ENCODE measurements around the gene HECTD1. TPM values are rescaled to one million over a fixed set of nuclear protein-coding genes. Genes with fewer than 3 reads are reported as not detected.

Gene HECTD1
- total and polyA plus RNA-seq, 9 of the 15 experiments (the other 6 are each of a cell fraction or from before 2014, with no cell fraction given): 27.9 to 111 (median 78.1) TPM

DNA sequence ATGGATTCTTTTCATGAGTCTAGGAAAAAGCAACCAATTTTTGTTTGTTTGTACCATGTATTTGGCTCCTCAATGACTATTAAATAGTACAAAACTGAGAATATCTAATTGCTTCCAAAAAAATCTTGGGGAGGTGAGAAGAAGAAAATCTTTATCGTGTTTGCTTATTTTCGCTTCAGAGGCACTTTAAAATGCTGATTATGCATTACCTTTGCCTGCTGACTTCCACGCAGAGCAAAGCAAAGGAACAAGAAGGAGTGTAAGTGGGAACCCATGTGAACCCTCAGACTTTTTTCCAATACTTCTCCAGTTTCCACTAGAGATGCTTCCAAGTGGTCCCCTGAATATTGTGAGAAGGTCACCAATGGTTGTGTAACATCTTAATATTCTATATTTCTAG is 138.2 kb downstream of the HECTD1 start:
- Histone ChIP-seq H4K20me1 (replicated peaks; ENCODE audit: control insufficient read depth, insufficient read depth, low read length) (no peaks in the 10 kb centered on the region), H3K4me3 (no peak overlapping the region), H3K9ac (ENCODE audit: insufficient read depth in 1 of 2, low read depth in 2 of 2, low read length in 2 of 2) (no peak overlapping the region), H3K9me1 (ENCODE audit: control insufficient read depth, insufficient read depth, low read length) (no peaks in the 10 kb centered on the region), H3K9me3 (replicated peaks; ENCODE audit: control insufficient read depth, insufficient read depth, low read depth, low read length) (no peaks in the 10 kb centered on the region), H3K36me3 (ENCODE audit: control insufficient read depth, insufficient read depth, low read length) (no peaks in the 10 kb centered on the region), H3K27ac (ENCODE audit: extremely low read depth, low read depth, low read length) (no peak overlapping the region), H3K4me1 (replicated peaks in 1 of 2; ENCODE audit: control insufficient read depth in 2 of 2, insufficient read depth in 2 of 2, low read length in 2 of 2) (peaks cover 0 to 7% of the 10 kb centered on the region in 2 experiments; a peak in 1 of 5 replicates), H3K27me3 (ENCODE audit: control insufficient read depth in 2 of 2, insufficient read depth in 2 of 2, low read length in 2 of 2) (no peaks in the 10 kb centered on the region), H3K4me2 (ENCODE audit: insufficient read depth, low read length) (no peak overlapping the region), H2AFZ (ENCODE audit: low read depth, low read length) (no peak overlapping the region), H3K79me2 (ENCODE audit: control insufficient read depth, insufficient read depth, low read length) (no peaks in the 10 kb centered on the region)
- ATAC-seq (no peak), FAIRE-seq (no peak), DNase-seq (ENCODE audit: extremely low read depth in 1 of 4, low spot score in 3 of 4) (no peak)
- intact Hi-C loops (cut with micrococcal nuclease) (no loop called here), in situ Hi-C loops (cut with MboI) (no loop called here)
- ChIA-PET POLR2A (interaction anchor here (1.1 to 1.2 kb wide), 2 partner anchors 8 to 10 kb away, joined by 4 read pairs; no protein-coding TSS in a partner anchor), CTCF (ENCODE audit: low intra/inter-chr PET ratio) (no interaction called here)
- WGBS (ENCODE audit: insufficient coverage, low coverage, missing lambda C conversion rate): 79% methylated on average over 3 of the region's 3 CpGs
- BruUV-seq (replicated peaks): no TSS peak
- no peak for TF ChIP-seq ARID2 (IDR thresholded peaks at IDR 0.05)
- TF ChIP-seq ZNF316 (IDR thresholded peaks at IDR 0.05): peak; percentile 78
- TF ChIP-seq ESRRA (IDR thresholded peaks at IDR 0.05; ENCODE audit: borderline replicate concordance, low read depth): no peak
- no peak for TF ChIP-seq KLF6 (CRISPR knock-in tag; IDR thresholded peaks at IDR 0.05; ENCODE audit: borderline replicate concordance)
- TF ChIP-seq, protein P1, sequence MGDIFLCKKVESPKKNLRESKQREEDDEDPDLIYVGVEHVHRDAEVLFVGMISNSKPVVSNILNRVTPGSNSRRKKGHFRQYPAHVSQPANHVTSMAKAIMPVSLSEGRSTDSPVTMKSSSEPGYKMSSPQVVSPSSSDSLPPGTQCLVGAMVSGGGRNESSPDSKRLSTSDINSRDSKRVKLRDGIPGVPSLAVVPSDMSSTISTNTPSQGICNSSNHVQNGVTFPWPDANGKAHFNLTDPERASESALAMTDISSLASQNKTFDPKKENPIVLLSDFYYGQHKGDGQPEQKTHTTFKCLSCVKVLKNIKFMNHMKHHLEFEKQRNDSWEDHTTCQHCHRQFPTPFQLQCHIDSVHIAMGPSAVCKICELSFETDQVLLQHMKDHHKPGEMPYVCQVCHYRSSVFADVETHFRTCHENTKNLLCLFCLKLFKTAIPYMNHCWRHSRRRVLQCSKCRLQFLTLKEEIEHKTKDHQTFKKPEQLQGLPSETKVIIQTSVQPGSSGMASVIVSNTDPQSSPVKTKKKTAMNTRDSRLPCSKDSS (IDR thresholded peaks at IDR 0.05; ENCODE audit: low read depth, partially characterized antibody): no peak
- TF ChIP-seq, protein P2, sequence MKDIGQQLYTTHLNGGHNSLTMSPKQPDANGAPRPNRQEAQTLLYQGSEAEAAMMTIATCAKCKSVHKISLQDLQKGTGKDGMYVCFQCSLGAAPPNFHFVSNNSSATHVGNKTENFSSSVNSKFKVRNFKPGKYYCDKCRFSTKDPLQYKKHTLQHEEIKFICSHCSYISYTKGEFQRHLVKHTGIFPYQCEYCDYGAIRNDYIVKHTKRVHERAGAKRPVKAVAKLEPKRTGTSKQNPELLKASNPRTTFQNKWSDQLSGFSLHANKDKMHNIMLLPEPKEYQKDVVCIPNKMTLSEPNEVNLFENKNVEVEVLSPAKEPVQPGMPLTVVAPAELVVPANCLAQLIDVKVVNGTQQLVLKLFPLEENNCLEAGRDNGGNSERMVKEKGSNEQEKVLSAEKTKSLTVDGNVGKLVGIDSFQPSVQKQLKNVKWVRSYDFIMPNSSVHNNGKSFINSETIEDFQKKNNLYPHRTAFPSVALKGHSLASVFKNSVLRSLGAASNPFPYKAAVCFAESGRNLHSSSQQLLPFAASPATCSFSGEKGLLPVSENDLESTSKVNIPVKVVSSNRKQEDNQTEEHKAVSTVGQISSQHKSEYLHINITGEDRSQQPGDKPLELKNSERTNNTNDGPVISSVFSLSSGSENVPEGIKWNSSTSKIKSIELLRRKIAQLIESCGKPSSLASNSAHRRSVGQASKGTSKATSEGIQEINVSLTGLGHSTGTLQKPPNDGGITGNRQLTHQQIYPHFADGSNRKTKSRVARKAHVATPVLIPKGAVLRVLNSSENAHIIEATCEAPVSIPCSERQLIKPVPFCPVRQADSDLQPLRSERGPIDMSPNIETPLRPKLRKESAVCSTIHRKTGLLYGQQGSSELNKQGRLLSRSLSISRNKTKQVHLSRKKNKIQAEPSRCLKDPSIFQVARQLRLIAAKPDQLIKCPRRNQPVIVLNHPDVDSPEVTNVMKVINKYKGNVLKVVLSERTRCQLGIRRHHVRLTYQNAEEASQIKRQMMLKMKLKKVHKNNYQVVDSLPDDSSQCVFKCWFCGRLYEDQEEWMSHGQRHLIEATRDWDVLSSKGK (CRISPR knock-in tag; IDR thresholded peaks at IDR 0.05): no peak
- no peak for TF ChIP-seq TCF3 (CRISPR knock-in tag; IDR thresholded peaks at IDR 0.05)
- no peak for TF ChIP-seq ZNF212 (CRISPR knock-in tag; IDR thresholded peaks at IDR 0.05)
- no peak for TF ChIP-seq JUN (IDR thresholded peaks at IDR 0.05; ENCODE audit: borderline replicate concordance, low read depth, low read length)
- TF ChIP-seq JUN (CRISPR knock-in tag; IDR thresholded peaks at IDR 0.05; ENCODE audit: borderline replicate concordance): no peak
- no peak for TF ChIP-seq RFX7 (CRISPR knock-in tag; IDR thresholded peaks at IDR 0.05)
- peak; percentile 63 for TF ChIP-seq MAFK (IDR thresholded peaks at IDR 0.05; ENCODE audit: low read length)
- TF ChIP-seq MAFF (IDR thresholded peaks at IDR 0.05; ENCODE audit: low read length): peak; percentile 61; the same call in 1 of the 2 replicates
- TF ChIP-seq HNRNPL (IDR thresholded peaks at IDR 0.05; ENCODE audit: low read depth, low read length): no peak
- no peak for TF ChIP-seq MXI1 (IDR thresholded peaks at IDR 0.05; ENCODE audit: low read depth, low read length)
- TF ChIP-seq C11orf30 (IDR thresholded peaks at IDR 0.05; ENCODE audit: low read depth): peak; percentile 71; the same call in 1 of the 2 replicates
- no peak for TF ChIP-seq ZBED1 (IDR thresholded peaks at IDR 0.05)
- peak; percentile 52; the same call in 1 of the 2 replicates for TF ChIP-seq MAFG (tag; conservative IDR thresholded peaks at IDR 0.05)
- TF ChIP-seq CREB1 (IDR thresholded peaks at IDR 0.05): no peak
- TF ChIP-seq CREB1 (CRISPR knock-in tag; IDR thresholded peaks at IDR 0.05): no peak

Data from K562 (cell line).